ENCODE data around the gene RRBP1. TPM values are rescaled to one million over a fixed set of nuclear protein-coding genes. Genes with fewer than 3 reads are reported as not detected.

RRBP1 gene
- total RNA-seq, 2 donors from 2014 or later = 191 to 212 TPM

DNA sequence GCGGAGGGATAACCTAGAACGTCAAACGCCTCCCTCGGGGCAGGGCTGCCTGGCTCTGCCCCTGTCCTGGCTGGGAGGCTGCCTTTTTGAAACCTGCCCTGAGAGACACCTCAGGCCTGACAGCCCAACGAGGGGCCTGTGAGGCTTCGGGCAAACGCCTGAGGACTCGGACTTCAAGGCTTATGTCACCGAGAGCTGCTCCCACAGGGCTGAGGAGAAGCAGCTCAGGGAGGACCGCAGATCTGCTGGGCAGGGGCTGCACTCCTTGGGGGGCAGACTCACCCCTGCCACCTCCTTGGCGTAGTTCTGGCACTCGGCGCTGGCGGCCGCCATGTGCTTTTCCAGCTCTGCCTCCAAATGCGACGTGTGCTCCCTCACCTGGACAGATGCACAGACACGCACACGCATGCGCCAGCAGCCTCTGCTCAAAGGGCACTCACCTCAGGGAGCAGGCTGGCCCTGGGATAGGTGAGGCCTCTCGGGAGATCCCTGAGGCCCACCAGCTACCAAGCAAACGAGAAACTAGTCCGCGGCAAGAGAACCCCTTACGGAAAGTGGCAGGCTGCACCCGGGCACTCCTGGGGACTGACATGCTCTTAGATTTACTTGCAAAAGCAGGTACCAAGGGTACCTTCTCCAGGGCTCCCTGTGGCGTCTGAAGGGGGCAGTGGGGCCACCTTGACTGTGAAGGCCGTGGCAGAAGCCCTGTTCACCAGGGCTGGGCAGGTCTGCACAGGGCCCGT, 62.5 kb downstream of the RRBP1 start:
- WGBS, 2 experiments (ENCODE audit: insufficient coverage in 1 of 2, insufficient read length in 1 of 2) = 87% methylated on average over 23 to 29 of the region's 29 CpGs
- Mint-ChIP-seq H3K27me3 (ENCODE audit: insufficient read depth) (no peaks in the 10 kb centered on the region), H3K4me3 (no peak overlapping the region), H3K4me1 (no peaks in the 10 kb centered on the region), H3K36me3 (ENCODE audit: low read depth) (peaks cover 51% of the 10 kb centered on the region), H3K27ac (no peak overlapping the region), H3K9me3 (no peaks in the 10 kb centered on the region)
- Histone ChIP-seq H3K4me3 (ENCODE audit: low read length) (no peak overlapping the region), H3K9me3 (ENCODE audit: control insufficient read depth, low read length) (no peaks in the 10 kb centered on the region), H3K27ac (ENCODE audit: low read depth, low read length) (no peak overlapping the region), H3K4me1 (ENCODE audit: control insufficient read depth, insufficient read depth, low read length) (no peaks in the 10 kb centered on the region), H3K36me3 (ENCODE audit: control insufficient read depth, insufficient read depth, low read length) (peaks cover 88% of the 10 kb centered on the region), H3K27me3 (ENCODE audit: control insufficient read depth, insufficient read depth, low read length, poor library complexity, severe bottlenecking) (no peaks in the 10 kb centered on the region), H3K9ac (ENCODE audit: extremely low read depth, low read length, poor library complexity, severe bottlenecking) (no peak overlapping the region)
- TF ChIP-seq, protein P1, sequence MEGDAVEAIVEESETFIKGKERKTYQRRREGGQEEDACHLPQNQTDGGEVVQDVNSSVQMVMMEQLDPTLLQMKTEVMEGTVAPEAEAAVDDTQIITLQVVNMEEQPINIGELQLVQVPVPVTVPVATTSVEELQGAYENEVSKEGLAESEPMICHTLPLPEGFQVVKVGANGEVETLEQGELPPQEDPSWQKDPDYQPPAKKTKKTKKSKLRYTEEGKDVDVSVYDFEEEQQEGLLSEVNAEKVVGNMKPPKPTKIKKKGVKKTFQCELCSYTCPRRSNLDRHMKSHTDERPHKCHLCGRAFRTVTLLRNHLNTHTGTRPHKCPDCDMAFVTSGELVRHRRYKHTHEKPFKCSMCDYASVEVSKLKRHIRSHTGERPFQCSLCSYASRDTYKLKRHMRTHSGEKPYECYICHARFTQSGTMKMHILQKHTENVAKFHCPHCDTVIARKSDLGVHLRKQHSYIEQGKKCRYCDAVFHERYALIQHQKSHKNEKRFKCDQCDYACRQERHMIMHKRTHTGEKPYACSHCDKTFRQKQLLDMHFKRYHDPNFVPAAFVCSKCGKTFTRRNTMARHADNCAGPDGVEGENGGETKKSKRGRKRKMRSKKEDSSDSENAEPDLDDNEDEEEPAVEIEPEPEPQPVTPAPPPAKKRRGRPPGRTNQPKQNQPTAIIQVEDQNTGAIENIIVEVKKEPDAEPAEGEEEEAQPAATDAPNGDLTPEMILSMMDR (conservative IDR thresholded peaks at IDR 0.05) = no peak
- peak; percentile 41 for DNase-seq

DNA sequence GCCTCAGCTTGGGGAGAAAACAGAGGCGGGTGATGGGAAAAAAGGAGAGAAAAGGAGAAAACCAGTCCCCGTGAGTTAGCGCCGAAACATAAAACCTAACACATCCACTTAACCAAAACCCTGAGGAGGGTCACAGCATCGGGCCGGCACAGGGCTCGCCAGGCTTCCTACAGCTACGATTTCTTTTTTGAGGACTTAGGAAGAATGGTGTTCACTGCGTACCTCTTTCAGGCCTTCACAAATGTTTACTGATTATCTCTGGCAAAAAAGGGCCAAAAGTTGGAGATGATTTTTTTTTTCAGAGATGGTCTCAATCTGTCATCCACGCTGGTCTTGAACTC, 63.4 kb downstream of the RRBP1 start:
- 96 to 97% methylated on average over 4 to 7 of the region's 10 CpGs for WGBS, 2 experiments (ENCODE audit: insufficient coverage in 1 of 2, insufficient read length in 1 of 2)
- no peak overlapping the region for H3K4me3 ChIP-seq (ENCODE audit: low read length)
- H3K9me3 ChIP-seq (ENCODE audit: control insufficient read depth, low read length) = no peaks in the 10 kb centered on the region
- no peak overlapping the region for H3K9ac ChIP-seq (ENCODE audit: extremely low read depth, low read length, poor library complexity, severe bottlenecking)
- H3K4me1 ChIP-seq (ENCODE audit: control insufficient read depth, insufficient read depth, low read length) = no peaks in the 10 kb centered on the region
- H3K36me3 ChIP-seq (ENCODE audit: control insufficient read depth, insufficient read depth, low read length) = peaks cover 79% of the 10 kb centered on the region
- no peaks in the 10 kb centered on the region for H3K27me3 Mint-ChIP-seq (ENCODE audit: insufficient read depth)
- H3K27ac Mint-ChIP-seq = no peak overlapping the region
- no peak overlapping the region for H3K4me3 Mint-ChIP-seq
- no peaks in the 10 kb centered on the region for H3K27me3 ChIP-seq (ENCODE audit: control insufficient read depth, insufficient read depth, low read length, poor library complexity, severe bottlenecking)
- H3K36me3 Mint-ChIP-seq (ENCODE audit: low read depth) = peaks cover 46% of the 10 kb centered on the region
- TF ChIP-seq, protein P1 (conservative IDR thresholded peaks at IDR 0.05) = no peak
- no peaks in the 10 kb centered on the region for H3K4me1 Mint-ChIP-seq
- DNase-seq = peak; percentile 20
- H3K27ac ChIP-seq (ENCODE audit: low read depth, low read length) = no peak overlapping the region
- H3K9me3 Mint-ChIP-seq = no peaks in the 10 kb centered on the region

DNA sequence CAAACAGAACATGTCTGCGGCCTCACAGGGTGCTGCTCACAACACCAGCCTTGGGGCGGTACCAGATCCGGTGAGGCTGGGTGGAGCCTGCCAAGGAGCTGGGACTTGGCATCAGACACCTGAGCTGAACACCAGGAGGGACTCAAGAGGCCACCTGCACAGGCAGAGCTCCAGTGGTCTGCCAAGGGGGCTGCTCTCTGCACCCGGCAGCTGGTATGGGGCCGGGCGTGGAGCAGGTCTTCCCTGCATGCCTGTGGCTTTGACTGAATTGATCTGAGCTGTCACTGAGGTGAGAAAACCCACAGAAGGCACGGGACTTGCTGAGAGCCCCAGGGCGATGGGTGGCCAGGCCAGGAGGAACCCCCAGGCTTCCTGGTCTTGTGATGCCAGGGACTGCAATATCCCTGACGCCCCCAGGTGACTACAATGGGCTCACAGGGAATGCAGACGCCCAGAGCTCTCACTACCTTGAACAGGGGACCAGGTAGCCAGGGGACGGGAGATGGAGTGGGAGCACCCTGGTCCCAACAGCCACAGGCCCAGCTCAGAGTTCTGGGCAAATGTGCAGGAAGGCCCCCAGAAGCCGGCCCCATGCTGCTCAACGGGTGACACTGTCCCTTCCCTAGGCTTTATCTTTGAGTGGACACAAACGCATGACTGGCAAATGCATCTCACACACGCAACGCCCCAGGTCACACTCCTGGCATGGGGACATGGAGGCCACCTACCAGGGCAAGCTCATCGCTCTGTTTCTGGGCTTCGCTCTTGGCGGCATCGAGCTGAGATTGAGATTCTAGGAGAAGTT, 64.0 kb downstream of the RRBP1 start:
- H3K27me3 Mint-ChIP-seq (ENCODE audit: insufficient read depth) = no peaks in the 10 kb centered on the region
- Histone ChIP-seq H3K9me3 (ENCODE audit: control insufficient read depth, low read length) (no peaks in the 10 kb centered on the region), H3K27ac (ENCODE audit: low read depth, low read length) (no peak overlapping the region), H3K4me1 (ENCODE audit: control insufficient read depth, insufficient read depth, low read length) (no peaks in the 10 kb centered on the region), H3K36me3 (ENCODE audit: control insufficient read depth, insufficient read depth, low read length) (peaks cover 73% of the 10 kb centered on the region), H3K9ac (ENCODE audit: extremely low read depth, low read length, poor library complexity, severe bottlenecking) (no peak overlapping the region), H3K4me3 (ENCODE audit: low read length) (no peak overlapping the region), H3K27me3 (ENCODE audit: control insufficient read depth, insufficient read depth, low read length, poor library complexity, severe bottlenecking) (no peaks in the 10 kb centered on the region)
- WGBS, 2 experiments (ENCODE audit: insufficient coverage in 1 of 2, insufficient read length in 1 of 2) = 93 to 94% methylated on average over 19 to 20 of the region's 20 CpGs
- no peaks in the 10 kb centered on the region for H3K9me3 Mint-ChIP-seq
- TF ChIP-seq, protein P1 (conservative IDR thresholded peaks at IDR 0.05) = no peak
- no peaks in the 10 kb centered on the region for H3K4me1 Mint-ChIP-seq
- no peak for DNase-seq
- H3K4me3 Mint-ChIP-seq = no peak overlapping the region
- peaks cover 46% of the 10 kb centered on the region for H3K36me3 Mint-ChIP-seq (ENCODE audit: low read depth)
- peak overlapping the region; percentile 17 for H3K27ac Mint-ChIP-seq

Data from endodermal cell (in vitro differentiated cells).